Posterior vena cava (tissue), 2 donors: ENCODE data around the gene CD300LB. TPM values are rescaled to one million over a fixed set of nuclear protein-coding genes. Genes with fewer than 3 reads are reported as not detected.

ENCODE experiments used
- DNase-seq: peaks from one replicate; pipeline ENCODE4 v3.0.0-alpha.2; 2020; ENCODE audit warnings: low spot score
- intact Hi-C, 2 donors: fragments of 100-400 bp; cut with DNase I; formaldehyde crosslinking; loops; one replicate each; pipeline versions ENCODE4 v1.14.1 to v1.14.2; 2022 to 2023
- total RNA-seq, 2 donors: library from RNA; stranded (reverse); fragmentation: NEBNext Ultra II Directional; extraction: Animal tissue kit (Norgen Biotek cat#: 25700); gene quantifications; one replicate each; pipeline ENCODE4 v1.2.1, GENCODE V29; 2021
- donor health status: DM: yes; HTN: yes; CAD: no.
- donor health status: DM: yes; HTN: yes; CAD: no.

CD300LB gene
- total RNA-seq, 2 donors from 2014 or later = 0.23 to 0.62 TPM

- intact Hi-C loops = no loop called here
- peak; percentile 62 for DNase-seq
These were observed 20.8 kb upstream of the CD300LB start for GRCh38 chr17:74552037-74552436.

- intact Hi-C loops = no loop called here
- DNase-seq = no peak
These were observed 19.3 kb upstream of the CD300LB start for GRCh38 chr17:74550602-74551001.

GRCh38 chr17:74549343-74549742, 18.1 kb upstream of the CD300LB start:
- intact Hi-C loops = no loop called here
- DNase-seq = peak; percentile 63

- intact Hi-C loops = no loop called here
These were observed 16.5 kb upstream of the CD300LB start for GRCh38 chr17:74547736-74548135.

GRCh38 chr17:74547264-74547663, 16.0 kb upstream of the CD300LB start:
- DNase-seq = peak; percentile 58
- intact Hi-C loops = no loop called here

More at GRCh38 chr17:74547736-74548135, 16.5 kb upstream of the CD300LB start:
- DNase-seq = peak; percentile 50

GRCh38 chr17:74546586-74546985, 15.3 kb upstream of the CD300LB start:
- intact Hi-C loops = no loop called here

GRCh38 chr17:74545843-74546230, 14.6 kb upstream of the CD300LB start, which contains the start of gene CD300C:
TSS of gene CD300C (minus strand) at chr17:74546115. CDS start at chr17:74545782, 333 bp downstream.
- DNase-seq = peak; percentile 88
- intact Hi-C loops = no loop called here

More at GRCh38 chr17:74546586-74546985, 15.3 kb upstream of the CD300LB start:
- peak; percentile 73 for DNase-seq

GRCh38 chr17:74544991-74545842, 13.9 kb upstream of the CD300LB start:
- DNase-seq = peak; percentile 68
- intact Hi-C loops = no loop called here

- intact Hi-C loops = no loop called here
- peak; percentile 76 for DNase-seq
These were observed 12.9 kb upstream of the CD300LB start for GRCh38 chr17:74543891-74544760.

- peak; percentile 58 for DNase-seq
- intact Hi-C loops = no loop called here
These were observed 12.1 kb upstream of the CD300LB start for GRCh38 chr17:74543406-74543805.

- intact Hi-C loops = no loop called here
- peak; percentile 78 for DNase-seq
These were observed 11.6 kb upstream of the CD300LB start for GRCh38 chr17:74542727-74543383.

GRCh38 chr17:74542166-74542565, 10.9 kb upstream of the CD300LB start:
- peak; percentile 60 for DNase-seq

GRCh38 chr17:74541176-74542111, 10.2 kb upstream of the CD300LB start:
- DNase-seq = peak; percentile 42
- intact Hi-C loops = no loop called here

More at GRCh38 chr17:74542166-74542565, 10.9 kb upstream of the CD300LB start:
- intact Hi-C loops = no loop called here

- DNase-seq = peak; percentile 74
- intact Hi-C loops = no loop called here
These were observed 8.1 kb upstream of the CD300LB start for GRCh38 chr17:74539281-74539820.

- intact Hi-C loops = no loop called here
- no peak for DNase-seq
These were observed 5.6 kb upstream of the CD300LB start for GRCh38 chr17:74536890-74537289.

GRCh38 chr17:74532115-74532514, 840 bp upstream of the CD300LB start:
- intact Hi-C loops = no loop called here
- DNase-seq = peak; percentile 86

- no peak for DNase-seq
- intact Hi-C loops = no loop called here
These were observed 484 bp downstream of the CD300LB start for GRCh38 chr17:74530831-74531150.

- no peak for DNase-seq
- intact Hi-C loops = no loop called here
These were observed 2.0 kb downstream of the CD300LB start for GRCh38 chr17:74529243-74529642.
